ENCODE data around the gene MOB4.
A peak's percentile ranks its signal among the peaks of the same experiment; 100 is the strongest.
"Not testable (repeated sequence)": the region's sequence is repeated elsewhere in the genome, so short reads cannot be mapped to it uniquely, and the experiment has no call there.

Gene MOB4

DNA sequence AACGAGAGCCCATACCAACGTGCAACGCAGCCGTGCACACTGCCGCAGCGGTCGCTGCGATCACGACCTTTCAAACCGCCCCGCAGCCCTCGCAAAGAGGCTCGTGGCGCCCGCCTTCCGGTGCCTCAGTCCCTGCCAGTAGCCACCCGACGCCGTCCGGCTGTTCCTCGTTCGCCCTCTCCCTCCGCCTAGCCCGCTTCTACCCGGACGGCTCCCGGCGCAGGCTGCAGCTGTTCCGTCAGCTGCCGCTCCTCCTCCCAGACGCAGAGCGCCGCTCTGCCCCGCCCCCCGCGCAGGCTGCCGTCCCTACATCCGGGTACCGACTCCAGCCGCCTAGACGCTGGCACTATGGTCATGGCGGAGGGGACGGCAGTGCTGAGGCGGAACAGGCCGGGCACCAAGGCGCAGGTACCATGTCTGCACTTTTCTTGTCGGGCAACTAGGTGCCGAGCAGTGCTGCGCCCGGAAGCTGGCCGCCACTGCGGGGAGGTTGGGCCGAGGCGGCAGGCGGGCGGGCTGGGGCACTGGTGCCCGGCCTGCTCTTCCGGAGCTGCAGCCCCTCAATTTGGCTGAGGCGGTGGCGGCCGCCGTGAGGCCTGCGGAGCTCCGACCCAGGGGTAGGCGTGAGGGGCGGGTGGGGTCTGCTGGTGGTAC, at the start of gene MOB4:
MOB4 (plus strand) TSS at position 328 of the 654 bp plus-strand sequence; CDS start at position 349, 21 bp downstream.
- peak; percentile 94 for DNase-seq

GRCh38 chr2:197472166-197472565, 43.7 kb upstream of the MOB4 start:
- no peak for DNase-seq

DNA sequence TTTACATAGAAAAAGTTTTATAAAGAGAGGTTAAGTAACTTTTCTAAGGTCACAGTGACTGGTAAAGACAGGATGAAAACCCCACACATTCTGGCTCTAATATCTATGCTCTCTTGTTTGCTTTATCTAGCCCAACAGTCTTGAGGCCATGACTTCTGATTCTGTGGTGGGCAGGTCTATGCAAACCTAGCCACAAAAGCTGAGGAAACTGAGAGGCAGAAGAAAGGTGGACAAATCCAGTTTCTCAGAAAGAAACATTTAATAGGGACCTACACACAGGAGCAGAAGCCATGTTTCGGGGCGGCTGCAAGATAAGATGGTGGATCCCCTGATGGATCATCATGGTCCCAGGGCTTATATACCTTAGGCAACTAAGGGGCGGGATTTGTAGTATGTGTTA, 38.1 kb upstream of the MOB4 start:
- no peak for DNase-seq

- DNase-seq, result no peak
Measured at GRCh38 chr2:197480165-197481036, 35.5 kb upstream of the MOB4 start.

- not testable (repeated sequence) for DNase-seq
Measured at GRCh38 chr2:197484248-197484647, 31.6 kb upstream of the MOB4 start.

- no peak for DNase-seq
Measured at GRCh38 chr2:197486175-197486574, 29.7 kb upstream of the MOB4 start.

GRCh38 chr2:197487385-197487784, 28.5 kb upstream of the MOB4 start:
- DNase-seq, result no peak

- no peak for DNase-seq
Measured at GRCh38 chr2:197495433-197496134, 20.3 kb upstream of the MOB4 start.

GRCh38 chr2:197496695-197497094, 19.2 kb upstream of the MOB4 start:
- DNase-seq, result no peak

DNA sequence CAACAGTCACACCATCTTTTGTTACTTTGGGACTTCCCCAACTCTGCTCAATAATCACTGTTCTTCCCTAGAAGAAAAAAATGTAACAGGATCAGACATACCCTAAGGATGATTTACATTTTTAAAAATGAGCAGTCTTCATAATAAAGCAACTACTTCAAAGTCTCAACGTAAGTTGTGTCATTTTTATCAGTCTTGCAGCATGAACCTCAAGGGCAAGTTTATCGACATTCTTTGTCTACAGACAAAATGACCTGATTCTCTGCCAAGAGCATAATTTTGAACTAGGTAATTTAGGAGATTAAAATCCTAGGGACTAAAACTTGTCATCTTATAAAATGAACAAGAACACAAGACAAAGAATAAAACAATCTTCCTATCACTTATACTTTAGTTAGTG, 18.5 kb upstream of the MOB4 start:
- no peak for DNase-seq

DNA sequence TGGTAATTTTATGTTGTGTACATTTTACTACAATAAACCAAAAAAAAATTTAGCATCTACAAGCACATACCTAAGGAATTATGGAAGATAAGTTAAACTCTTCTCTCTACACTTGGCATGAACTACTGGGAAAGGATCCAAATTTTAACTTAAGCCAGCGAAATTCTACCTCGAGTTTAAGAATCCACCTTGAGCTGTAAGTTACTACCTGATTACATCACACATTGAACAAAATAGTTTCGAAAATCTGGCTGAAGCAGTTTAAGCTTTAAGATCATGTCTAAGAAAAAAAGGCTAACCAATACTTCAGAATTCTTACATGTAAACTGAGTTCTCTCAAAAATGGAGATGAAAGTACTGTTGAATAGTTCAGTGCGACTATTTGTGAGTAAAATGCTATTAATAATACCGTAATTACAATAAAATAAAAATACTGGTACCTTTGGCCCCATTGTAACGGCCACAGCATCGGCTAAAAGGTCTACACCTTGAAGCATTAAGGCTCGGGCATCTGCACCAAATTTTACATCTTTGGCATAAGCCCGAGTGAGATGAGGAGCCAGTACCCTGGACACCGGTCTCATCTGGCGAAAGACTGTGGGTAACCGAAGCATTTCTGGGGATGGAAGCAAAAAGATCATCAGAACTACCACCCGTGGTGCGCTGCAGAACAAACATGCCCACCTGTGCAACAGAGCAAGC, 17.5 kb upstream of the MOB4 start:
- DNase-seq, result no peak

- peak; percentile 59 for DNase-seq
Measured at GRCh38 chr2:197498937-197499593, 16.8 kb upstream of the MOB4 start.

GRCh38 chr2:197499594-197500502, 16.0 kb upstream of the MOB4 start, which contains the start of the genes HSPD1 and HSPE1:
TSS of gene HSPD1 (minus strand) at chr2:197499840. CDS start at chr2:197498848, 992 bp downstream.
TSS of gene HSPE1 (plus strand) at chr2:197500379. CDS start at chr2:197500437, 58 bp downstream.
- DNase-seq, result peak; percentile 99

GRCh38 chr2:197500503-197501131, 15.2 kb upstream of the MOB4 start:
- no peak for DNase-seq

DNA sequence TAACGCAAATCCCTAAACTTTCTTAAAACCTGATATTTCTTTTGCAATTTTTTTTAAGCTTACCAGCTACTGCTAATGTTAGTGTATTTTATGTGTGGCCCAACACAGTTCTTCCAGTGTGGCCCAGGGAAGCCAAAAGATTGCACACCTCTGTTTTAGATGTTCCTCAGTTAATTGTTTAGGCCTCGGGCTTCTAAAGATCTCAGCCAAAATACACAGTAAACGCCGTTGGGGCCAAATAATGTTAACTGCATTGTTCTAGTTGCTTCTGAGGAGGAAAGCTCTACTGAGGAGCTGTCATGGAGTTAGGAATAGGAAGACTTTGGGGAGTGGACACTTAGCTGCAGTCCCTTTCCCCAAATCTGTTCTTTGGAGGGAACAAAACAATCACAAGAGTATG, 13.7 kb upstream of the MOB4 start:
- no peak for DNase-seq

GRCh38 chr2:197502685-197503084, 13.2 kb upstream of the MOB4 start:
- DNase-seq, result no peak

DNA sequence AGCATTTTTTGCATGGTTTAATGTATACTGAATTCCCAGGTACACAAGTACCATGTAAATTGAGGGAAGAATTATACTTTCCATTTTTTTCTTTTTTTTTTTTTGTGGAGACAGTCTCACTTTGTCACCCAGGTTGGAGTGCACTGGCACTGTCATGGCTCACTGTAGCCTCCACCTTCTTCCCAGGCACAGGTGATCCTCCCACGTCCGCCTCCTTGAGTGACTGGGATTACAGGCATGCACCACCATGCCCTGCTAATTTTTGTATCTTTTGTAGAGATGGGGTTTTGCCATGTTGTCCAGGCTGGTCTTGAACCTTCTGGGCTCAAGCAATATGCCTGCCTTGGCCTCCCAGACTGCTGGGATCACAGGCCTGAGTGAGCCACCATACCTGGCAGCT, 11.9 kb upstream of the MOB4 start:
- no peak for DNase-seq

- DNase-seq, result no peak
Measured at GRCh38 chr2:197504512-197504911, 11.4 kb upstream of the MOB4 start.

DNA sequence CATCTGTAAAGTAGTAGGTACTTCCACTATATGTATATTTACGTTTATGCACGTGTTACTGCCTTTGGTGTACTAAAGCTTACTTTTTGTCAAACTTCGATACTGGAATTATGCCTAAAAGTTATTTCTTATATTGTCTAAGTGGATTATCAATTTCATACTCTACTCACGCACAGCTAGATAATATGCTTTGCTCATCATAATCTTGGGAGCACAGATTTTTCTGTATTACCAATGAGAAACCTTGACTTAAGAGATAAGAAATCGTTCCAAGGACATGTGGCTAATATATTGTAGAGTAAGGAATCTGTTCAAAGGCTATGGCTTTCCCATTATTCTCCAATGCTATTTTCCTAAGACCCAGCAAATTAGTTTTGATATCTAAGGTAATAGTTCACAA, 9.2 kb upstream of the MOB4 start:
- DNase-seq, result no peak

- no peak for DNase-seq
Measured at GRCh38 chr2:197513915-197514314, 2.0 kb upstream of the MOB4 start.

- no peak for DNase-seq
Measured at GRCh38 chr2:197514754-197515153, 1.1 kb upstream of the MOB4 start.
